HepG2 (cell line): ENCODE measurements around the gene ZMPSTE24.

ENCODE experiments used
- CAMTA2 ChIP-seq: sonication (generic); formaldehyde crosslinking; IDR thresholded peaks from 2 replicates; pipeline ENCODE4 v1.4.0; 2020; ENCODE audit warnings: mild to moderate bottlenecking, missing genetic modification reagents, borderline replicate concordance
- CEBPZ ChIP-seq: IDR thresholded peaks from 2 replicates; pipeline ENCODE4 v1.6.1; 2012; ENCODE audit warnings: low read length, improper control_type of control experiment
- CTCF ChIP-seq: sonication (generic); formaldehyde crosslinking; IDR thresholded peaks from 2 replicates; pipeline ENCODE4 v1.5.0; 2020; ENCODE audit warnings: mild to moderate bottlenecking, missing genetic modification reagents, moderate library complexity
- EHMT2 ChIP-seq: fragments of 200-600 bp; sonication (generic); IDR thresholded peaks from 2 replicates; pipeline ENCODE4 v1.7.0; 2017; ENCODE audit warnings: antibody characterized with exemption, low read depth, low read length, borderline replicate concordance
- IRF9 ChIP-seq: sonication (generic); formaldehyde crosslinking; IDR thresholded peaks from 2 replicates; pipeline ENCODE4 v1.8.0; 2022; ENCODE audit warnings: missing genetic modification reagents, mild to moderate bottlenecking, borderline replicate concordance
- NFRKB ChIP-seq: fragments of 450-650 bp; IDR thresholded peaks from 2 replicates; pipeline ENCODE4 v1.6.1; 2017
- THRA ChIP-seq: sonication (generic); formaldehyde crosslinking; IDR thresholded peaks from 2 replicates; pipeline ENCODE4 v1.4.0; 2020; ENCODE audit warnings: missing genetic modification reagents, borderline replicate concordance
- ZHX1 ChIP-seq: sonication (generic); formaldehyde crosslinking; IDR thresholded peaks from 2 replicates; pipeline ENCODE4 v1.8.1; 2022; ENCODE audit warnings: low read depth, mild to moderate bottlenecking, missing genetic modification reagents
- TF ChIP-seq, protein P1 (sequence below): sonication (generic); formaldehyde crosslinking; conservative IDR thresholded peaks from 2 replicates; pipeline ENCODE4 v1.4.0; 2020; ENCODE audit warnings: missing genetic modification reagents
- TF ChIP-seq, protein P2 (sequence below): sonication (generic); formaldehyde crosslinking; conservative IDR thresholded peaks from 2 replicates; pipeline ENCODE4 v1.4.0; 2020; ENCODE audit warnings: missing genetic modification reagents

DNA sequence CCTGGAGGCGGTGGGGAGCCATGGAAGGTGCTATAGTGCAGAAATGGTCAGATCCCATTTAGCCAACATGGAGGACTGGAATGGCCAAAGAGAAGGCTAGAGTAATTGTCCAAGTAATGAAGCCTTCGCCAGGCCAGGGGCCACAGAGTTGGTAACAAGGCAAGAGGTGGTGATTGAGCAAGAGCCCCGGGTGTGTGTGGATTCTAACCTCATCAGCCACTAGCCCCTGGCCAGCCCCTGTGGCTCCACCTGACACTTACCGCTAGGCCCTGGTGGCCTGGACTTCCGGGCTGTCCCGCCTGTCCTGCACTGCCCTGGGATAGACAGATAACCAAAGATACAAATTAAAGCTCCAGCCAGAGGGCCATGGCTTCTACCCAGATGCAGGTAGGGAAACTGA, 49.1 kb downstream of the ZMPSTE24 start:
- TF ChIP-seq, protein P1, sequence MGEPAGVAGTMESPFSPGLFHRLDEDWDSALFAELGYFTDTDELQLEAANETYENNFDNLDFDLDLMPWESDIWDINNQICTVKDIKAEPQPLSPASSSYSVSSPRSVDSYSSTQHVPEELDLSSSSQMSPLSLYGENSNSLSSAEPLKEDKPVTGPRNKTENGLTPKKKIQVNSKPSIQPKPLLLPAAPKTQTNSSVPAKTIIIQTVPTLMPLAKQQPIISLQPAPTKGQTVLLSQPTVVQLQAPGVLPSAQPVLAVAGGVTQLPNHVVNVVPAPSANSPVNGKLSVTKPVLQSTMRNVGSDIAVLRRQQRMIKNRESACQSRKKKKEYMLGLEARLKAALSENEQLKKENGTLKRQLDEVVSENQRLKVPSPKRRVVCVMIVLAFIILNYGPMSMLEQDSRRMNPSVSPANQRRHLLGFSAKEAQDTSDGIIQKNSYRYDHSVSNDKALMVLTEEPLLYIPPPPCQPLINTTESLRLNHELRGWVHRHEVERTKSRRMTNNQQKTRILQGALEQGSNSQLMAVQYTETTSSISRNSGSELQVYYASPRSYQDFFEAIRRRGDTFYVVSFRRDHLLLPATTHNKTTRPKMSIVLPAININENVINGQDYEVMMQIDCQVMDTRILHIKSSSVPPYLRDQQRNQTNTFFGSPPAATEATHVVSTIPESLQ (CRISPR knock-in tag), result no peak
- TF ChIP-seq CEBPZ, result no peak
- TF ChIP-seq CTCF (CRISPR knock-in tag), result no peak
- TF ChIP-seq CAMTA2, result no peak
- TF ChIP-seq ZHX1 (CRISPR knock-in tag), result no peak
- TF ChIP-seq NFRKB, result no peak
- TF ChIP-seq, protein P2, sequence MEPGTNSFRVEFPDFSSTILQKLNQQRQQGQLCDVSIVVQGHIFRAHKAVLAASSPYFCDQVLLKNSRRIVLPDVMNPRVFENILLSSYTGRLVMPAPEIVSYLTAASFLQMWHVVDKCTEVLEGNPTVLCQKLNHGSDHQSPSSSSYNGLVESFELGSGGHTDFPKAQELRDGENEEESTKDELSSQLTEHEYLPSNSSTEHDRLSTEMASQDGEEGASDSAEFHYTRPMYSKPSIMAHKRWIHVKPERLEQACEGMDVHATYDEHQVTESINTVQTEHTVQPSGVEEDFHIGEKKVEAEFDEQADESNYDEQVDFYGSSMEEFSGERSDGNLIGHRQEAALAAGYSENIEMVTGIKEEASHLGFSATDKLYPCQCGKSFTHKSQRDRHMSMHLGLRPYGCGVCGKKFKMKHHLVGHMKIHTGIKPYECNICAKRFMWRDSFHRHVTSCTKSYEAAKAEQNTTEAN (CRISPR knock-in tag), result no peak
- TF ChIP-seq IRF9 (CRISPR knock-in tag), result no peak
- TF ChIP-seq EHMT2, result no peak
- TF ChIP-seq THRA (CRISPR knock-in tag), result no peak
